Measurements from ENCODE around the gene CPE.
"Not testable (repeated sequence)": the region's sequence is repeated elsewhere in the genome, so short reads cannot be mapped to it uniquely, and the experiment has no call there.

The CPE gene

GRCh38 chr4:165410214-165410613 is 31.4 kb downstream of the CPE start:
- DNase-seq: no peak

GRCh38 chr4:165415910-165416309 is 37.1 kb downstream of the CPE start:
- no peak for DNase-seq

GRCh38 chr4:165418073-165418472 is 39.3 kb downstream of the CPE start:
- no peak for DNase-seq

- no peak for DNase-seq
Measured at GRCh38 chr4:165425629-165426028, 46.8 kb downstream of the CPE start.

- no peak for DNase-seq
Measured at GRCh38 chr4:165426331-165426730, 47.5 kb downstream of the CPE start.

GRCh38 chr4:165426823-165427222 is 48.0 kb downstream of the CPE start:
- no peak for DNase-seq

DNA sequence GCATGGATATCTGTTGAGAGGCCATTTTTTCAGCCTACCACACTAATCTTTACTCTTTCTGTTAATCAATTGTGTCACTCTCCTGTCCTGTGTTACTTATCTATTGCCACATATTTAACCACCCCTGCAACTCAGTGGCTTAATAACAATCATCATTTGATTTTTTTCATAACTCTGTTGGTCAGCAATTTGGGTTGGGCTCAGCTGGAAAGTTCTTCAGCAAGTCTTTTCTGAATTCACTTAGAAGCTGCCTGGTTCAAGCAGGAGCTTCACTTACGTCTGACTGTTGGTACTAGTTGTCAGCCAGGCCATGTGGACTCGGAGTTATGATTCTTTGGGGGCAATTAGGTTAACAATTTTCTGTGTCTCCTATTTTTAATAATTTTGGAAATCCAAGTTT is 50.1 kb downstream of the CPE start:
- DNase-seq: no peak

GRCh38 chr4:165433529-165433928 is 54.7 kb downstream of the CPE start:
- DNase-seq: no peak

DNA sequence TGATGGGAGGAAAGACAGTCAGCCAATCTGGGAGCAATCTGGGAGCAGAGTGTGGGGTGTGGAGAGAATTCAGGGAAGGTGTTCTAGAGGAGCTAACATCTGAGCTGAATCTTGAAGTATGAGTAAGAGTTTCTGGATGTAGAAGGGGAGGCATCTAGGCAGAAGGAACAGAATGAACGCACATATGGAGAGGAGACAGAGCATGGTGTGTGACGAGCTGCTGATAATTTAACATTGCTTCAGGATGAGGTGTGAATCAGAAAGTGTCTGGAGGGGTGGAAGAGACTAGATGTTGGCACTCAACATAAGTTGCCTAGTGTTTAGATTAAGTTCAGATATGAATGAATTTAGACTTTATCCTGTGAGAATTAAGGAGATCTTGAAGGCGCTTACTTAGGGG is 58.9 kb downstream of the CPE start:
- DNase-seq: no peak

- no peak for DNase-seq
Measured at GRCh38 chr4:165439344-165439743, 60.5 kb downstream of the CPE start.

DNA sequence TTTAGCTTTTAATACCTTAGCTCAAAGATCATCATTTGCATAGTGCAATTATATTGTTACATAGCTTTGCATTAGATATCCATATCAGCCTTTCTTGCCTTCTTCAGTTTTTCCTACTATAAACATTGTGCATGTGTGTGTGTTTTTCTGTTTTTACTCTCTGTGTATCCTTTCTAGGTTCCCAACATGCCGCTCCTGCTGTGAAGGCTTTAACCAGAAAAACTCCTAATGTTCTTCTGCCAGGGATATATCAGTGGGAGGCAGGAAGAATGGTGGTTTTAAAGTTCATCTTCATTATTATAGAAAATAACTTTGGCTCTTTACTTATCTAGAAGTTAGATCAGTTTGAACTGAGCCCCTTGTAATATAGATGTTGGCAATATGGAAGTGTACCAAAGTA is 61.2 kb downstream of the CPE start:
- DNase-seq: no peak

- no peak for DNase-seq
Measured at GRCh38 chr4:165440415-165441158, 61.8 kb downstream of the CPE start.

DNA sequence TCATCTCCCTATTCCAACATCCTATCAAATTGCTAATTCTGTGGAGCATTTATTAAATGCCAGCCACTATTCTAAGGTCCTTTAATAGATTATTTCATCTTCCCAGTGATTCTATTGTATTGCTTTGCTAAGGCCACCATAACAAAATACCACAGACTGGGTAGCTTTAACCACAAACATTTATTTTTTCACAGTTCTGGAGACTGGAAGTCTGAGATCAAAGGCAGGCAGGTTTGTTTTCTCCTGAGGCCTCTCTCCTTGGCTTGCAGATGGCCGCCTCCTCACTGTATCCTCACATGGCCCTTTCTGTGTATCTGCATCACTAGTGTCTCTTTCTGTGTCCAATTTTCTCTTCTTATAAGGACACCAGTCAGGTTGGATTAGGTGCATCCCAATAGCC is 64.5 kb downstream of the CPE start:
- DNase-seq: no peak

DNA sequence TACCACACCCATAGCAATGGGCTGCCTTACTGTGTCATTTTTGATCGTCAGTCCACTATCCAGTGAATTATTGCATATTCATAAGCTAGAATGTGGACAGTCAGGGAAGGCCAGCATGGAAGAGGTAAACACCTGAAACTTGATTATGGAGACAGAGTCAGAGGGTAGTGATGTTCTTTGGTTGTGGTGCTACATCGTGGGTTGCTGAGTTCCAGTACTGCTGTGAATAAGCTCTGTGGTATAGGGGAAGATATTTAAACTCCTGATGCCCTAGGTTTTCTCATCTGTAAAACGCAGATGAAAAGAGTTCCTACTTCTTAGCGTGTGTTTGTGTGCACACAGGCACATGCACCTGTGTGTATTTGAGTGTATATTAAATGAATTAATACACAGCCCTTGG is 69.9 kb downstream of the CPE start:
- DNase-seq: no peak

- no peak for DNase-seq
Measured at GRCh38 chr4:165449333-165449732, 70.5 kb downstream of the CPE start.

DNA sequence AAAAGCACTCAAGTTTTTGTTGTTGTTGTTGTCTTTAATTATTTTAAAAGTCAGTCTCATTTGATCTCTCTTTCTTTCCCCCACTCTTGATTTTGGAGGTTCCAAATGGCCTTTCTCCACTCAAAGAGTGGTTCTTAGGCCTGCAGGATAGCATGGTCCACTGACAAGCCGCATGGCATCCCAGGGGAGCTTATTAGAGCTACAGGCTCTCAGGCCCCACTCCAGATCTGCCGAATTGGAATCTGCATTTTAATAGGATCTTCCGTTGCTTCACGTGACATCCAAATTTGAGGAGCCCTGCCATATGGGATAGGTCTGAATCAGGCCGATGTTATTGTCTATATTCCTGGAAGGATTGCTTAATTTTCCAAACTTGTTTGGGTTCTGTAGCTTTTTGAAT is 72.1 kb downstream of the CPE start:
- DNase-seq: no peak

GRCh38 chr4:165453140-165453539 is 74.3 kb downstream of the CPE start:
- not testable (repeated sequence) for DNase-seq

GRCh38 chr4:165454426-165454825 is 75.6 kb downstream of the CPE start:
- DNase-seq: no peak

- DNase-seq: no peak
Measured at GRCh38 chr4:165457793-165458192, 79.0 kb downstream of the CPE start.

DNA sequence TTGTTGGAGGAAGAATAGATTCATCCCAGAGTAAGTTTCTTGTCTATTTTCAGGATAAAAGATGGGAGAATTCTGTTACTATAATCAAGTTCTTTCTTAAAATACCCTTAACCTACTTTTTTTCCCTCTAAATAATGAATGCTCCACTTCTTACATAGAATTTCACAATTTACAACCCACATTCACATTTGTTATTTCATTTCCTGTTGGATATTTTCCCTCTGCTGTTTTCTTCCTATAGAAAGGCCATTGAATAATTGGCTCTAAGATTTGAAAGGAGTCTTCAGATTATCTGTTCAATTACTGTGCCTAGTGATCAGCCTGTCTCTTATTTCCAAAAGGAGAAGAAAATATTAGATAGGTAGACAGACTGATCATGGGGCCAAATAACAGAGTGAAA is 79.7 kb downstream of the CPE start:
- DNase-seq: no peak

GRCh38 chr4:165461159-165461821 is 82.5 kb downstream of the CPE start:
- DNase-seq: no peak

GRCh38 chr4:165462009-165462408 is 83.2 kb downstream of the CPE start:
- no peak for DNase-seq

- no peak for DNase-seq
Measured at GRCh38 chr4:165464376-165464775, 85.6 kb downstream of the CPE start.

- no peak for DNase-seq
Measured at GRCh38 chr4:165464813-165465381, 86.1 kb downstream of the CPE start.

GRCh38 chr4:165470009-165470408 is 91.2 kb downstream of the CPE start:
- no peak for DNase-seq

Measured in activated CD4-positive, CD25-positive, alpha-beta regulatory T cell (primary cell).